Mucosa of stomach (tissue), 1 donor: Measurements from ENCODE around the gene BAG5.
"Not testable (repeated sequence)": the region's sequence is repeated elsewhere in the genome, so short reads cannot be mapped to it uniquely, and the experiment has no call there.

Experiments
- H3K27me3 ChIP-seq: one replicate; pipeline ENCODE4 v1.7.0; 2013; ENCODE audit warnings: mild to moderate bottlenecking, low read length; ENCODE audit not compliant: control insufficient read depth, insufficient read depth
- H3K36me3 ChIP-seq: one replicate; pipeline ENCODE4 v1.7.0; 2013; ENCODE audit warnings: low read length; ENCODE audit not compliant: control insufficient read depth, insufficient read depth
- H3K4me1 ChIP-seq: one replicate; pipeline ENCODE4 v1.7.0; 2013; ENCODE audit warnings: mild to moderate bottlenecking, low read length; ENCODE audit not compliant: control insufficient read depth, insufficient read depth
- H3K4me3 ChIP-seq: one replicate; pipeline ENCODE4 v1.7.0; 2013; ENCODE audit warnings: low read length
- H3K9ac ChIP-seq: one replicate; pipeline ENCODE4 v1.7.0; 2013; ENCODE audit warnings: mild to moderate bottlenecking, low read length, moderate library complexity
- H3K9me3 ChIP-seq: one replicate; pipeline ENCODE4 v1.7.0; 2013; ENCODE audit warnings: mild to moderate bottlenecking, low read length, moderate library complexity; ENCODE audit not compliant: control insufficient read depth
- donor health status: Pancreatic carcinoma.

Gene BAG5

GRCh38 chr14:103528587-103529382, 33.7 kb downstream of the BAG5 start, which contains the start of gene TRMT61A:
Gene TRMT61A, plus strand, starts transcription at chr14:103529196. Its CDS starts 783 bp downstream, at chr14:103529979.
- H3K36me3 ChIP-seq: no peaks in the 10 kb centered on the region
- peak within 1 kb of the TSS; percentile 82 for H3K9ac ChIP-seq
- peak within 1 kb of the TSS; percentile 95 for H3K4me3 ChIP-seq
- H3K9me3 ChIP-seq: no peaks in the 10 kb centered on the region
- H3K4me1 ChIP-seq: peaks cover 21% of the 10 kb centered on the region
- H3K27me3 ChIP-seq: no peaks in the 10 kb centered on the region

GRCh38 chr14:103528146-103528586, 34.3 kb downstream of the BAG5 start:
- peaks cover 2% of the 10 kb centered on the region for H3K27me3 ChIP-seq
- peak overlapping the region; percentile 82 for H3K9ac ChIP-seq
- peaks cover 21% of the 10 kb centered on the region for H3K4me1 ChIP-seq
- peak overlapping the region; percentile 95 for H3K4me3 ChIP-seq
- H3K36me3 ChIP-seq: no peaks in the 10 kb centered on the region
- H3K9me3 ChIP-seq: no peaks in the 10 kb centered on the region

GRCh38 chr14:103527408-103528145, 34.9 kb downstream of the BAG5 start:
- Histone ChIP-seq H3K4me1 (peaks cover 24% of the 10 kb centered on the region), H3K9ac (peak overlapping the region; percentile 82), H3K27me3 (peaks cover 3% of the 10 kb centered on the region), H3K36me3 (no peaks in the 10 kb centered on the region), H3K9me3 (no peaks in the 10 kb centered on the region), H3K4me3 (no peak overlapping the region)

- Histone ChIP-seq H3K4me1 (peaks cover 27% of the 10 kb centered on the region), H3K4me3 (no peak overlapping the region), H3K9me3 (no peaks in the 10 kb centered on the region), H3K27me3 (peaks cover 6% of the 10 kb centered on the region), H3K9ac (no peak overlapping the region), H3K36me3 (no peaks in the 10 kb centered on the region)
These were observed 35.6 kb downstream of the BAG5 start for GRCh38 chr14:103526914-103527248.

- Histone ChIP-seq H3K9ac (no peak overlapping the region), H3K36me3 (no peaks in the 10 kb centered on the region), H3K4me1 (peaks cover 27% of the 10 kb centered on the region), H3K4me3 (no peak overlapping the region), H3K27me3 (peaks cover 6% of the 10 kb centered on the region), H3K9me3 (no peaks in the 10 kb centered on the region)
These were observed 36.1 kb downstream of the BAG5 start for GRCh38 chr14:103526247-103526913.

GRCh38 chr14:103525430-103526246, 36.8 kb downstream of the BAG5 start:
- peaks cover 29% of the 10 kb centered on the region for H3K4me1 ChIP-seq
- H3K4me3 ChIP-seq, H3K9me3 ChIP-seq, H3K27me3 ChIP-seq, H3K9ac ChIP-seq, H3K36me3 ChIP-seq: not testable (repeated sequence)

GRCh38 chr14:103524002-103524935, 38.2 kb downstream of the BAG5 start:
- Histone ChIP-seq H3K27me3 (peaks cover 6% of the 10 kb centered on the region), H3K4me1 (peaks cover 35% of the 10 kb centered on the region), H3K9me3 (no peaks in the 10 kb centered on the region), H3K4me3 (no peak overlapping the region), H3K36me3 (no peaks in the 10 kb centered on the region), H3K9ac (no peak overlapping the region)

GRCh38 chr14:103523575-103523954, 38.9 kb downstream of the BAG5 start:
- Histone ChIP-seq H3K9ac (no peak overlapping the region), H3K4me3 (no peak overlapping the region), H3K4me1 (peaks cover 40% of the 10 kb centered on the region), H3K27me3 (peaks cover 6% of the 10 kb centered on the region), H3K9me3 (no peaks in the 10 kb centered on the region), H3K36me3 (no peaks in the 10 kb centered on the region)

GRCh38 chr14:103522649-103523574, 39.5 kb downstream of the BAG5 start, which contains the start of gene CKB:
Gene CKB, minus strand, starts transcription at chr14:103522830. Its CDS starts 337 bp downstream, at chr14:103522493.
- peaks cover 6% of the 10 kb centered on the region for H3K27me3 ChIP-seq
- no peaks in the 10 kb centered on the region for H3K36me3 ChIP-seq
- H3K9me3 ChIP-seq: no peaks in the 10 kb centered on the region
- peaks cover 40% of the 10 kb centered on the region for H3K4me1 ChIP-seq
- no peak within 1 kb of the TSS for H3K4me3 ChIP-seq
- peak within 1 kb of the TSS; percentile 37 for H3K9ac ChIP-seq

GRCh38 chr14:103521951-103522563, 40.4 kb downstream of the BAG5 start:
- H3K27me3 ChIP-seq: peaks cover 6% of the 10 kb centered on the region
- no peaks in the 10 kb centered on the region for H3K36me3 ChIP-seq
- no peak overlapping the region for H3K4me3 ChIP-seq
- H3K4me1 ChIP-seq: peaks cover 38% of the 10 kb centered on the region
- no peak overlapping the region for H3K9ac ChIP-seq
- no peaks in the 10 kb centered on the region for H3K9me3 ChIP-seq
